NCI-H1048 (cell line): ENCODE data around the gene VMP1.
A peak's percentile ranks its signal among the peaks of the same experiment; 100 is the strongest.

Experiments used
- DNase-seq: peaks from one replicate; lab custom pipeline; 2025; lab: John Stamatoyannopoulos, UW

The VMP1 gene

GRCh38 chr17:59707149-59707970, at the start of gene VMP1, which contains the start of gene PTRH2:
VMP1 (plus strand) TSS chr17:59707654; CDS start chr17:59731447, 23,793 bp downstream.
PTRH2 (minus strand) TSS chr17:59707430; CDS start chr17:59697978, 9,452 bp downstream.
- DNase-seq = peak; percentile 99

GRCh38 chr17:59666235-59666634, 41.2 kb upstream of the VMP1 start:
- no peak for DNase-seq

DNA sequence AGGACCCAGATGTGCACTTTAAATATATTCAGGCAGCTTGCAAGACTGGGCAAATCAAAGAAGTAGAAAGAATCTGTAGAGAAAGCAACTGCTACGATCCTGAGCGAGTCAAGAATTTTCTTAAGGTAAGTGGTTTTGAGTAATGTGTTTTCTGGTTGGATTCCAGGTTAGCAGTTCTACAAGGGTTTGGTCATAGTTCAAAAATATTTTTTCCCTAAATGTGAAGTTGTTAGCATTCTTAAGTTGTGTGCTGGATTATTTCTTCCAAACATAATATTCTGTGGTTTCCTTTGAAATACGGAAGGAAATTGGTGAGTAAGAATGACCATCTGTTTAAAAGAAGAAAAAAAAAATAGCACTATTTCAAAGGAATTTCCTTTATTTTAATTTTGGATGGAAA, 38.6 kb upstream of the VMP1 start:
- DNase-seq = no peak

DNA sequence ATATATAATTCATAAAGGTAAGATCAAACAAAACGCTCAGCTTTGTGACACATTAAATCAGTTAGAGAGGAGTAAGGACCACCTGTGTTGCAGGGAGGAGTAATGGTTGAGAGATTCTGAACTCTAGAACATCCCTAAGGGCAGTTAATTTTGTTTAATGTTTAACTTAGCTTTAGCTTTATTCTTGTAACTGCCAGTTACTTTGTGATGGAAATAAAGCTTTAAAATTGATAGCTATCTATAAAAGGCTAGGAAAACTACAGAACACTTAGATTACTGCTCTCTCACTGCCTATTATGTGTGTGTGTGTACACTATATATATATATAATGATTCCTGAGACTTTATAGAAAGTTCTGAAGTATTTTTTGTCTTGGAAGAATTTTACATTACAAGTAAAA, 38.0 kb upstream of the VMP1 start:
- DNase-seq = no peak

DNA sequence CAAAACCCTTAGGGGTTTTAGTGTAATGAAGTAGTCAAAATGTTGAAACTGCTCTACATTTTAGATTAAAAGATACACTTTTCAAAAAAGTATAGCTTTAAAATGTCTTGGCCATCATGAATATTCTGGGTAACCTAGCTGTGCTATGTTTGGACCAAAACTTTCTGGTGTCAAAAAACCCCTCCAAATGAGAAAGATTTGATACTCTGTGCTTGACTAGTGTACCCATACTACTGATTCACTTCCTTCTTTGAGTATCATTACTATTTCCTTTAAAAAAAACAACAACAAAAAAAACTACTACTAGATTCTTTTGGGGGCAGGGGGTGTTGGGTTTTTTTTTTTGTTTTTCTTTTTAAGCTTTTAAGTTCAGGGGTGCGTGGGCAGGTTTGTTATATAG, 37.5 kb upstream of the VMP1 start:
- no peak for DNase-seq

DNA sequence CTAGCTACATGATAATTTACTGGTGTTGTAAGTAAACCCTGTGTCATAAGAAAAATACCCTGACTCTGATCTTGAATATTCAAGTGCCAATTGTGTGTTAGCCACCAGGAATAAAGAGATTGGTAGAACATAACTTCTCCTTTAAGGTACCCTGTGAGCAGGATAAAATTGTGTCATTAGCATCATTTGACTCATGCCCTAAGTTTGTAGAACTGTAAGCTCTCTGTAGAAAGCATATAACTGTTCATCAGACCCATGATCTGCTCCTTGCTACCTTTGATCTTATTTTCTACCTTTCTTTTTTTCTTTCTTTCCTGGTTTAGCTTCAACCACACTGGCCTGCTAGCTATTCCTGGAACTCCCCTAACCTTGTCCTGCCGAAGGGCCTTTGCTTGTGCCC, 36.1 kb upstream of the VMP1 start:
- no peak for DNase-seq

GRCh38 chr17:59675231-59675630, 32.2 kb upstream of the VMP1 start:
- no peak for DNase-seq

DNA sequence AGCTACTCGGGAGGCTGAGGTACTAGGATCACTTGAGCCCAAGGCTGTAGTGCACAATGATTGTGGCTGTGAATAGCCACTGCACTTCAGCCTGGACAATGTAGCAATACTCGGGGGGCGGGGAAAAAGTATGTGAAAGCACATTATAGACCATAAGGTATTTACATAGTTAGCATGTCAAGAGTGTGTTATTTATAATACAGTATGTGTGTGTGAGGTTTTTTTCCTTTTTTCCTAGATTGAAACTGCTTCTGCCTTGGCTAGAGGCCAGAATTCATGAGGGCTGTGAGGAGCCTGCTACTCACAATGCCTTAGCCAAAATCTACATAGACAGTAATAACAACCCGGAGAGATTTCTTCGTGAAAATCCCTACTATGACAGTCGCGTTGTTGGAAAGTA, 30.7 kb upstream of the VMP1 start:
- DNase-seq = no peak

- DNase-seq = no peak
These were observed 28.5 kb upstream of the VMP1 start for GRCh38 chr17:59678918-59679317.

GRCh38 chr17:59680314-59680713, 27.1 kb upstream of the VMP1 start:
- DNase-seq = no peak

DNA sequence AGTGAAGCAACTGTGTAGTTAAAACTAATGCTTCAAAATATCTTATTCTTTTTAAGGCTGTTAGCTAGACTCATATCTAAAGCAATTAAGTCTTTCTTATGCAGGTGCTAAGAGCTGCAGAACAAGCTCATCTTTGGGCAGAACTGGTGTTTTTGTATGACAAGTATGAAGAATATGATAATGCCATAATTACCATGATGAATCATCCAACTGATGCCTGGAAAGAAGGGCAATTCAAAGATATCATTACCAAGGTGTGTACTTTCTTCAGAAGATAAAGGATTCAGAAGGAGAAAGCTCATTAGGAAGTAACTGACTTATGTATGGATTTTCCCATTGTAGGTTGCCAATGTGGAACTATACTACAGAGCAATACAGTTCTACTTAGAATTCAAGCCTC, 24.2 kb upstream of the VMP1 start:
- DNase-seq = no peak

- DNase-seq = no peak
These were observed 22.5 kb upstream of the VMP1 start for GRCh38 chr17:59684967-59685366.

- DNase-seq = no peak
These were observed 19.4 kb upstream of the VMP1 start for GRCh38 chr17:59688008-59688407.

DNA sequence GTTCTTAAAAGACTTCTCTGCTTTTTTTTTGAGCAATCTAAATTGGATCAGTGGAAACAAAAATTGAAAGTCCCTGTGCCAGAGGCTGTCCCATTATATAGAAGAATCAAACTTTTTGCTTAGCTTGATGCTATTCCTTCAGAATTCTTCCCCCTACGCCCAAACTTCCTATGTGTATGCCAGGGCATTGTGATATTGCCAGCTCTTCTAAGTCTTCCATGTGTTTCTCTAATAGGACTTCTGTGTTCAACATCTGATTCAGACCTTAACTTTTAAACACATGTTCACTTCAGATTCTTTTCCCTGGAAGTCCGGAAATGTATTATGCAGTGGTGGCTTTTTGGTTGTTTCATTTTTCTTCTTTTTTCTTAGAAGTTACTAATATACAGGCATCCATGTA, 19.0 kb upstream of the VMP1 start:
- no peak for DNase-seq

GRCh38 chr17:59693582-59693981, 13.9 kb upstream of the VMP1 start:
- DNase-seq = no peak

- DNase-seq = no peak
These were observed 13.1 kb upstream of the VMP1 start for GRCh38 chr17:59694344-59694743.

GRCh38 chr17:59695945-59696681, 11.3 kb upstream of the VMP1 start:
- no peak for DNase-seq

GRCh38 chr17:59696682-59697277, 10.7 kb upstream of the VMP1 start:
- DNase-seq = no peak

GRCh38 chr17:59698143-59698542, 9.3 kb upstream of the VMP1 start:
- DNase-seq = no peak

GRCh38 chr17:59699218-59699617, 8.2 kb upstream of the VMP1 start:
- no peak for DNase-seq

- DNase-seq = no peak
These were observed 7.7 kb upstream of the VMP1 start for GRCh38 chr17:59699786-59700185.

- DNase-seq = no peak
These were observed 5.2 kb upstream of the VMP1 start for GRCh38 chr17:59702304-59702703.

DNA sequence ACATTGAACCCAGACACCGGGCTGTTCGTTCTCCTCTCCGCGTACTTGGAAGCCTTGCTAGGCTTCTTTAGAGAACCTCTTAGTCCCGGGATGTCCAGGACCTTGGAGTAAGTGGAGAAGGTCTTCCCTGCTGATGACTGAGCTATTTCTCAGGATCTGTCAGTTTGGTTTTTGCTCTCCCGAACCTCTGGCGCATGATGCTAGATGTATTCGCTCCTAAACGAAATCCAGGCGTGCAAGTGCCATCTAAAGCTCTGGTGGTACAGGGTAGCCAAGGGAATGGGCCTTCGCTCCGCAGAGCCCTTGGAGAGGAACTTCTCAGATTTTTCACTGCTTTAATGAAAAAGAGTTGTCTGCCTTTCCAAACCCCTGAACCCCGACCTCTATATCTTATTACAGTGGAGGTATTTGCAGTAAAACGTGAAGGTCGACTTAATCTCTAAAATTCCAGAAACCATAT, 547 bp downstream of the VMP1 start:
- no peak for DNase-seq
